Neuronal stem cell (in vitro differentiated cells): Measurements from ENCODE around the gene UBTF.

Source experiments
- DNase-seq: peaks from one replicate; pipeline ENCODE4 v3.0.0-alpha.2; 2013; ENCODE audit warnings: low spot score
- H2AFZ ChIP-seq: one replicate; pipeline ENCODE4 v1.6.1; 2013; ENCODE audit warnings: mild to moderate bottlenecking, low read length, inconsistent platforms
- H2AK5ac ChIP-seq: 2 replicates; pipeline ENCODE4 v1.6.1; 2013; ENCODE audit warnings: low read depth, mild to moderate bottlenecking, inconsistent platforms, low read length, moderate library complexity, mixed read lengths
- H2BK120ac ChIP-seq: 2 replicates; pipeline ENCODE4 v1.6.1; 2013; ENCODE audit warnings: low read depth, mild to moderate bottlenecking, inconsistent platforms, low read length, moderate library complexity, mixed read lengths
- H2BK12ac ChIP-seq: one replicate; pipeline ENCODE4 v1.6.1; 2013; ENCODE audit warnings: low read length, inconsistent platforms
- H2BK15ac ChIP-seq: 2 replicates; pipeline ENCODE4 v1.6.1; 2013; ENCODE audit warnings: mild to moderate bottlenecking, low read length, inconsistent platforms, mixed read lengths
- H2BK5ac ChIP-seq: one replicate; pipeline ENCODE4 v1.6.1; 2013; ENCODE audit warnings: inconsistent platforms, mild to moderate bottlenecking, low read length, moderate library complexity
- H3K14ac ChIP-seq: one replicate; pipeline ENCODE4 v1.6.1; 2013; ENCODE audit warnings: low read length, inconsistent platforms
- H3K18ac ChIP-seq: 2 replicates; pipeline ENCODE4 v1.6.1; 2013; ENCODE audit warnings: low read length, inconsistent platforms
- H3K23ac ChIP-seq: 2 replicates; pipeline ENCODE4 v1.6.1; 2013; ENCODE audit warnings: low read depth, mild to moderate bottlenecking, mixed read lengths, low read length, inconsistent platforms; ENCODE audit not compliant: poor library complexity
- H3K27ac ChIP-seq: replicated peaks from 3 replicates; pipeline ENCODE4 v1.5.1; 2013; ENCODE audit warnings: low read length, inconsistent platforms
- H3K27me3 ChIP-seq, 3 experiments: 2 replicates each; pipeline ENCODE4 v1.6.1; 2013; ENCODE audit warnings: low read length in 3 of 3, mild to moderate bottlenecking in 2 of 3, inconsistent platforms in 1 of 3, low read depth in 1 of 3, mixed read lengths in 1 of 3, moderate library complexity in 1 of 3; ENCODE audit not compliant: control insufficient read depth in 3 of 3, insufficient read depth in 3 of 3
- H3K36me3 ChIP-seq, 2 donors: replicated peaks in 1 of 2; 2 replicates each; pipeline ENCODE4 v1.6.1; 2013; ENCODE audit warnings: low read length in 2 of 2; ENCODE audit not compliant: control insufficient read depth in 2 of 2, insufficient read depth in 2 of 2
- H3K4ac ChIP-seq: 2 replicates; pipeline ENCODE4 v1.6.1; 2013; ENCODE audit warnings: inconsistent platforms, mild to moderate bottlenecking, low read length, moderate library complexity
- H3K4me1 ChIP-seq, 2 donors: 1 replicate in 1 of 2; 2 replicates in 1 of 2; pipeline ENCODE4 v1.6.1; 2013; ENCODE audit warnings: low read length in 2 of 2, low read depth in 1 of 2; ENCODE audit not compliant: control insufficient read depth in 2 of 2, insufficient read depth in 1 of 2
- H3K4me2 ChIP-seq: one replicate; pipeline ENCODE4 v1.6.1; 2013; ENCODE audit warnings: mild to moderate bottlenecking, low read length, inconsistent platforms; ENCODE audit not compliant: insufficient read depth, poor library complexity, severe bottlenecking
- H3K4me3 ChIP-seq, 2 donors: 2 replicates each; pipeline ENCODE4 v1.5.1; 2013; ENCODE audit warnings: low read length in 2 of 2, mild to moderate bottlenecking in 2 of 2, inconsistent platforms in 1 of 2, moderate library complexity in 1 of 2
- H3K79me1 ChIP-seq: one replicate; pipeline ENCODE4 v1.6.1; 2013; ENCODE audit warnings: low read depth, mild to moderate bottlenecking, inconsistent platforms, low read length, moderate library complexity
- H3K9ac ChIP-seq: one replicate; pipeline ENCODE4 v1.6.1; 2013; ENCODE audit warnings: mild to moderate bottlenecking, low read depth, low read length, inconsistent platforms; ENCODE audit not compliant: poor library complexity
- H3K9me3 ChIP-seq, 2 donors: replicated peaks in 1 of 2; 2 replicates each; pipeline versions ENCODE3 to v1.6.1; 2013; ENCODE audit warnings: low read length in 2 of 2, mild to moderate bottlenecking in 2 of 2, inconsistent platforms in 1 of 2, low read depth in 1 of 2, mixed read lengths in 1 of 2, moderate library complexity in 1 of 2; ENCODE audit not compliant: control insufficient read depth in 2 of 2, insufficient read depth in 1 of 2
- H4K8ac ChIP-seq: one replicate; pipeline ENCODE4 v1.6.1; 2013; ENCODE audit warnings: low read depth, mild to moderate bottlenecking, inconsistent platforms, low read length, moderate library complexity
- H4K91ac ChIP-seq: one replicate; pipeline ENCODE4 v1.6.1; 2013; ENCODE audit warnings: low read length, low read depth, mild to moderate bottlenecking, inconsistent platforms; ENCODE audit not compliant: poor library complexity
- WGBS, 2 donors: extraction: QIAGEN DNeasy Blood & Tissue Kit; methylation state at CpG; one replicate each; pipeline ENCODE4 v1.1.7; 2013; ENCODE audit warnings: missing lambda C conversion rate in 2 of 2, mixed read lengths in 1 of 2; ENCODE audit not compliant: insufficient read length in 2 of 2, insufficient replicate concordance in 1 of 2; ENCODE audit errors: extremely low coverage in 2 of 2; 5-methylcytosine and 5-hydroxymethylcytosine counted together

UBTF gene

GRCh38 chr17:44214230-44214494 lies 5.3 kb downstream of the UBTF start:
- Histone ChIP-seq H4K8ac (no peak overlapping the region), H3K4ac (no peak overlapping the region), H2BK15ac (no peak overlapping the region), H2BK120ac (no peak overlapping the region), H3K36me3 (peaks cover 48 to 84% of the 10 kb centered on the region in 2 donors), H3K23ac (no peak overlapping the region), H2AK5ac (no peak overlapping the region), H2BK12ac (no peak overlapping the region), H3K18ac (no peak overlapping the region), H3K9ac (no peak overlapping the region), H3K14ac (no peak overlapping the region), H3K9me3 (no peaks in the 10 kb centered on the region), H2AFZ (no peak overlapping the region), H3K27ac (no peak overlapping the region), H2BK5ac (no peak overlapping the region), H4K91ac (no peak overlapping the region), H3K4me2 (no peak overlapping the region), H3K4me3 (no peak overlapping the region), H3K4me1 (peaks cover 5 to 8% of the 10 kb centered on the region in 2 donors), H3K79me1 (peaks cover 11% of the 10 kb centered on the region), H3K27me3 (no peaks in the 10 kb centered on the region)
- no peak for DNase-seq
- no CpG with 5 or more reads among the region's 1 CpG for WGBS, 2 donors

- DNase-seq = no peak
- no peak overlapping the region for H2BK120ac ChIP-seq
These were observed 5.9 kb downstream of the UBTF start for GRCh38 chr17:44213403-44214229.

DNA sequence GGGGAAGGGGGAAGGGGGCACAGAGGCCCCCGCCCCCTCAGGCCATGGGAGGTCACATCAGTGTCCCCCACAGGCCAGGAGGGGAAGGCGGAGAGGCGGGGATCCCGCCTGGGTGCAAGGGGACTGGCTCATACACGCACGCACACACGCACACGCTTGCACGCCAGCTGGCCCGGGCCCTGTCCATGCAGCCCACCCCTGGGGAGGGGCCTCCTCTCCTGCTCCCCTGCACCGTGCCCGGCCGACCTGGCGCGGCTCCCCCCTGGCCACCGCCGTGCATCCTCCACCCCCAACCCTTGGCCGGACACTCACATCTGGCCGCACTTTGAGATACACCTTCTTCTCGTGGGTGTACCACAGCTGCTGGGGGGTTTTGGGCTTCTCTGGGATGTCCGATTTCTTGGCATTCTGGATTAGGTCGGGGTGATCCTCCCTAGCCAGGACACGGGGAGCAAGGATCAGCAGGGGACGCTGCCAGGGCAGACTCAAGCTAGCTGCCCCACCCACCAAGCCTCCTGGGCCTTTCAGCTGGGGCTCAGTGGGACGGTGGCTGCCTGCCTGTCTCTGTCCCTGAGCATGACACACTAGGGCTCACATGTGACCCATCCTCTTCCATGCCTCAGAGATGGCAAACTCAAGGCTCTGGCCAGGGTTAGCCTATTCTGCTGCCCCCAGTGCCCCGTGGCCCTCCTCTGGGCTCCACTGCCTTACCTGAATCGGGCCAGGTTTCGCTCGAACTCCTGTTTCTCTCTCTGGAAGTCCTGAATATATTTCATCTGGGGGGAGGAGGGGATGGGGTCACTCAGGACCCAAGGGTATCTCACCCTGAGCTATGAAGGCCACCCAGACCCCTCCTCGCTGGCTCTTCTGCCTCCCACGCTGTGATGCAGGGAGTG lies 6.7 kb downstream of the UBTF start:
- Histone ChIP-seq H3K9ac (peak overlapping the region; percentile 65), H3K4me2 (no peak overlapping the region), H3K4me1 (peaks cover 4 to 5% of the 10 kb centered on the region in 2 donors), H3K27me3 (no peaks in the 10 kb centered on the region), H3K23ac (peak overlapping the region; percentile 61), H3K79me1 (peaks cover 11% of the 10 kb centered on the region), H3K9me3 (peaks cover 0 to 1% of the 10 kb centered on the region in 2 donors), H4K8ac (no peak overlapping the region), H2BK5ac (no peak overlapping the region), H4K91ac (no peak overlapping the region), H3K36me3 (peaks cover 57 to 97% of the 10 kb centered on the region in 2 donors), H2BK120ac (no peak overlapping the region), H2AFZ (no peak overlapping the region), H3K18ac (no peak overlapping the region), H2BK12ac (no peak overlapping the region), H3K4me3 (no peak overlapping the region), H3K27ac (no peak overlapping the region), H2BK15ac (no peak overlapping the region), H3K14ac (no peak overlapping the region), H3K4ac (no peak overlapping the region), H2AK5ac (no peak overlapping the region)
- WGBS, 2 donors = no CpG with 5 or more reads among the region's 31 CpGs
- no peak for DNase-seq

More at GRCh38 chr17:44213403-44214229, 5.9 kb downstream of the UBTF start:
- Histone ChIP-seq H2AK5ac (no peak overlapping the region), H2BK12ac (no peak overlapping the region), H3K4me1 (peaks cover 5 to 8% of the 10 kb centered on the region in 2 donors), H2BK5ac (no peak overlapping the region), H4K91ac (no peak overlapping the region), H3K4me2 (no peak overlapping the region), H3K4me3 (no peak overlapping the region), H3K14ac (no peak overlapping the region), H3K9me3 (no peaks in the 10 kb centered on the region), H3K18ac (no peak overlapping the region), H3K27ac (no peak overlapping the region), H3K23ac (no peak overlapping the region), H4K8ac (no peak overlapping the region), H2AFZ (no peak overlapping the region), H3K79me1 (peaks cover 11% of the 10 kb centered on the region), H3K9ac (no peak overlapping the region), H2BK15ac (no peak overlapping the region), H3K36me3 (peaks cover 52 to 90% of the 10 kb centered on the region in 2 donors), H3K27me3 (no peaks in the 10 kb centered on the region), H3K4ac (no peak overlapping the region)
- no CpG with 5 or more reads among the region's 15 CpGs for WGBS, 2 donors
